Immature natural killer cell (primary cell): ENCODE results near the gene LRMDA. TPM values are rescaled to one million over a fixed set of nuclear protein-coding genes. Genes with fewer than 3 reads are reported as not detected.
A peak's percentile ranks its signal among the peaks of the same experiment; 100 is the strongest.

Experiments
- DNase-seq, 3 donors: peaks; one replicate each; pipeline ENCODE4 v3.0.0; 2022; ENCODE audit warnings: mixed read lengths in 1 of 3
- H3K27ac Mint-ChIP-seq, 6 donors: one replicate each; pipeline ENCODE4 v1.8.0; 2020; ENCODE audit warnings: mixed read lengths in 6 of 6, mild to moderate bottlenecking in 5 of 6, inconsistent platforms in 4 of 6, moderate library complexity in 3 of 6
- H3K27me3 Mint-ChIP-seq, 3 donors: one replicate each; pipeline ENCODE4 v1.8.0; 2020 to 2021; ENCODE audit warnings: low read depth in 3 of 3, mild to moderate bottlenecking in 3 of 3, mixed read lengths in 3 of 3, moderate library complexity in 3 of 3, inconsistent platforms in 1 of 3
- H3K36me3 Mint-ChIP-seq, 3 donors: one replicate each; pipeline ENCODE4 v1.8.0; 2020; ENCODE audit warnings: mixed read lengths in 3 of 3, inconsistent platforms in 2 of 3, mild to moderate bottlenecking in 2 of 3
- H3K4me1 Mint-ChIP-seq, 2 donors: one replicate each; pipeline ENCODE4 v1.8.0; 2020; ENCODE audit warnings: inconsistent platforms in 2 of 2, mild to moderate bottlenecking in 2 of 2, mixed read lengths in 2 of 2, moderate library complexity in 1 of 2
- H3K4me3 Mint-ChIP-seq, 5 donors: one replicate each; pipeline ENCODE4 v1.8.0; 2020; ENCODE audit warnings: mild to moderate bottlenecking in 5 of 5, mixed read lengths in 5 of 5, inconsistent platforms in 3 of 5, moderate library complexity in 3 of 5
- H3K9me3 Mint-ChIP-seq, 6 donors: one replicate each; pipeline ENCODE4 v1.8.0; 2020; ENCODE audit warnings: mild to moderate bottlenecking in 6 of 6, mixed read lengths in 6 of 6, inconsistent platforms in 4 of 6, moderate library complexity in 3 of 6
- polyA plus RNA-seq, 3 donors: library from polyadenylated mRNA; unstranded; fragments of 300-500 nt; fragmentation: Illumina TruSeq; gene quantifications; one replicate each; pipeline ENCODE4 v1.2.3, GENCODE V29; 2021

Gene LRMDA
- polyA plus RNA-seq, 3 donors from 2014 or later: 1.7 to 14.2 (median 2.3) TPM

DNA sequence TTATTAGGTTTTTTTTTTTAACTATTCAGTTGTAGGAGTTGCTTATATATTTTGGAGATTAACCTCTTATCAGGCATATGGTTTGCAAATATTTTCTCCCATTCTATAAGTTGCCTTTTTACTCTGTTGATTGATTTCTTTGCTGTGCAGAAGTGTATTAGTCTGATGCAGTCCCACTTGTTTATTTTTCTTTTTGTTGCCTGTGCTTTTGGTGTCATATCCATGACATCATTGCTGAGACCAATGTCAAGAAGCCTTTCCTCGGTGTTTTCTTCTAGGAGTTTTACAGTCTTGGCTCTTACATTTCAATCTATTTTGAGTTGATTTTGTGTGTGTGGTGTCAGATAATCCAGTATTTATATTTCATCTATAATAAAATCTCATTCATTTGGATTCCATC is 155.4 kb downstream of the LRMDA start:
- H3K4me3 Mint-ChIP-seq: no peak overlapping the region
- no peak for DNase-seq
- H3K4me1 Mint-ChIP-seq: no peaks in the 10 kb centered on the region
- peaks cover 7 to 23% (median 10%) of the 10 kb centered on the region in 6 donors for H3K9me3 Mint-ChIP-seq
- no peak overlapping the region for H3K27ac Mint-ChIP-seq
- peaks cover 0 to 3% (median 2%) of the 10 kb centered on the region in 3 donors for H3K27me3 Mint-ChIP-seq
- peaks cover 0 to 10% (median 6%) of the 10 kb centered on the region in 3 donors for H3K36me3 Mint-ChIP-seq

DNA sequence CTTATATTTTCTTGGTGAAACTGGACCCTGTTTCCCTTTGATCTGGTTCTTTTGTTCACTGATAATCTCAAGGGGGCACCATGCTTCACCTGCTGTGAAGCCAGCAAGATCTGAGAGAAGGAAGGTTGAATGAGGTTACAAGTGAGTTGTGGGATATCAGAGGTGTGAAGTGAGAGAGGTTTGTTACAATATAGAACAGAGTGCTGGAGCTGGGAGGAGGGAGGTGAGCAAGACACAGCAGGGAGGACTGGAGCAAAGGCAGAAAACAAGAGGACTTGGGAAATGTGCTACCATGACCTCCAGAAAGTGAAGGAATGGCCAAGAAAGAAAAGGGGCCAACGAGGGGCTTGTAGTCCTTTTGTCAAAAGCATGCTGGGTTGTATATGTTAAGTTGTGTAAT is 156.6 kb downstream of the LRMDA start:
- DNase-seq: no peak
- H3K27ac Mint-ChIP-seq: no peak overlapping the region
- peaks cover 4 to 13% (median 7%) of the 10 kb centered on the region in 6 donors for H3K9me3 Mint-ChIP-seq
- H3K36me3 Mint-ChIP-seq: peaks cover 0 to 5% (median 1%) of the 10 kb centered on the region in 3 donors
- H3K4me3 Mint-ChIP-seq: no peak overlapping the region
- no peaks in the 10 kb centered on the region for H3K4me1 Mint-ChIP-seq
- peaks cover 2 to 7% (median 2%) of the 10 kb centered on the region in 3 donors for H3K27me3 Mint-ChIP-seq

DNA sequence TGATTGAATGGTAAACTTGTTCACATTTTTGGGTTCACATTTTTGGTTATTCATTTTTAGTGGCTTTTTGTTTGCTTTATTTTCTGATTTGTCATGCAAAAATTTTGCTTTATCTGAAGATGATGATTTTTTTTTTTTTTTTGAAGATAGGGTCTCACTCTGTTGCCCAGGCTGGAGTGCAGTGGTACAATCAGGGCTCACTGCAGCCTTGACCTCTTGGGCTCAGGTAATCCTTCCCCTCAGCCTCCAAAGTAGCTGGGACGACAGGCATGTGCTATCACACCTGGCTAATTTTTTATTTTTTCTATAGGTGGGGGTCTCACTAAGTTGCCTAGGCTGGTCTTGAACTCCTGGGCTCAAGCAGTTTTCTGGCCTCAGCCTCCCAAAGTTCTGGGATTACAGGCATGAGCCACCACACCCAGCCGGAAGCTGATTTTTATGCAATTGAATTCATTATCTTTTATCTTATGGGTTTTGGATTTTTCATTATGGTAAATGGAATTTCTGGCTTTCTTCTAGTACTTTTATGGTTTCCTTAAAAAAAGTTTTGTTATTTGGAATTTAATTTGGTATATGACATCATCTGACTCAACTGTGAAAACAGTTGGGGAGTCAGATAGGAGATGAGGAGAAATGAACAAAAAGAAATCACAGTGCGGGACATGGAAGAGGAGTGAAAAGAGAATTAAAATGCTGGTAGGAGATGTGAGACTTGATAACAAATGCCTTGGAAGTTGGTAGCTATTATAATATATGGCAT is 158.7 kb downstream of the LRMDA start:
- no peak overlapping the region for H3K4me3 Mint-ChIP-seq
- peaks cover 0 to 3% (median 0%) of the 10 kb centered on the region in 6 donors for H3K9me3 Mint-ChIP-seq
- no peaks in the 10 kb centered on the region for H3K36me3 Mint-ChIP-seq
- peaks cover 2 to 5% (median 2%) of the 10 kb centered on the region in 3 donors for H3K27me3 Mint-ChIP-seq
- no peaks in the 10 kb centered on the region for H3K4me1 Mint-ChIP-seq
- DNase-seq: no peak
- no peak overlapping the region for H3K27ac Mint-ChIP-seq

DNA sequence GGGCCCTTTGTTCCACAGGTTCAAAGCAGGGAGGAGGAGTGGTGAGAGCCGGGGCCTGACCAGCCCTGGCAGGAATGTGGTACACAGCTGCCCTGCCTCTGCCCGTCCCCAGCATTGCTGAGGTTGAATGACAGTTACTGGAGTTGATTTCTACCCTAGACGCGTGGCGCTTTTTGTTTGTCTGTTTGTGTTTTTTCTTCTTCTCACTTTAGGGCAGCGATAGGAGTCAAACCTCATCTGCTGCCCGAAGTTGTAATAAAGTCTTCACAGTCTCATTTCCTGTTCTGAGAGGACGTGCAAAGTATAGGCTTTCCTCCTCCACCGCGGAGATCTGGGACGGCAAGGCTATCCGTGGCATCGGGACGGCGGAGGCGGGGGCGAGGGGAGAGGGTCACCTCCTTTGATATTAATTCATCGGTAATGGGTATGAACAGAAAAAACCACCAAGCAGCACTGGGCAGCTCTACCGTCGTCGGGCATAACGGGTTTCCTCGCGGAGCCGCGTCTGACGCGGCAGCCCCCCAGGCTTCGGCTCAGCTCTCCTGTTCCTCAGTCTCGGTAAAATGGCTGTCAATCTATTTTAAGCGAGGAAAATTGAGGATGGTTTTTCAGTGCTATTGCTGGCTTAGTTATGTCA is 160.8 kb downstream of the LRMDA start:
- Mint-ChIP-seq H3K27ac (no peak overlapping the region), H3K9me3 (peaks cover 0 to 2% (median 0%) of the 10 kb centered on the region in 6 donors), H3K4me1 (no peaks in the 10 kb centered on the region), H3K4me3 (peak overlapping the region in 1 of 5 donors; percentile 72), H3K36me3 (no peaks in the 10 kb centered on the region), H3K27me3 (peaks cover 2 to 5% (median 2%) of the 10 kb centered on the region in 3 donors)
- DNase-seq: no peak

DNA sequence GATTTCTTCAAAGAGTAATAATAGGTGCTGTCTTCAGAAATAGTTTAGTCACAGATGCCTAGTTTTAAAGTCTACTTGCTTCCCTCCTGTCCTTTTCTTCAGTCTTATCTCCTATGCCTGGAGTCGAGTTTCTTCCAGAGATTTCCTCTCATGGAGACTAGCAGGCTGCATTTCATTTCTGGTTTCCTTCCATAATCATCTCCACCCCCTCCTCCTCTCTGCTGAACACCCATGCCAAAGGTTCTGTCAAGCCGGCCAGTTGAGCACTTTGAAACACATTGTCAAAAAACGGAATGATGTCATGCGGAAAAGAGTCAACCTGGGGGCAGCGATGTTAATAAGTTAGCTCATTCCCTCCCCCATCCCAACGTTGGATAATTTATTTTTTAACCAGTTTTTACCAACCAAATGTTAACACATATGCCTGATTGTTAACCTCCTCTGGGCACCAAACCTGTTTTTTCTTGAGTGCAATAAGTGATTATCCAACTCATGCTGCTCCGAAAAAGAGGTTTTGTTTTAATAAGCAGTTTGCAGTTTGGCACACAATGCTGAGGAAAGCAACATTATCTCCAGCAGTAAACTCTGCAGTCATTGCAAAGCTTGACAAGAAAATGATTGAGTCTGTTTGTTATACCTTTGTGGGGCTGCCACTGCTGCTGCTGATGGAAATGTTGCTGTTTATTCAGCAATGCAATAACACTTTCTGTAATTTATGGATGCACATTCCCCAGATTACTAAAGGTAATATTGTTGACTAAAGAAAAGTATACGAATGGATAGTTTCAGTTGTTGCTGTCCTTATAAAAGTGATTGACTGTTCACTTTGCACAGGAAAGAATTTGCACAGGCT is 161.6 kb downstream of the LRMDA start:
- no peak for DNase-seq
- Mint-ChIP-seq H3K9me3 (peaks cover 0 to 2% (median 0%) of the 10 kb centered on the region in 6 donors), H3K36me3 (no peaks in the 10 kb centered on the region), H3K27me3 (peaks cover 0 to 5% (median 2%) of the 10 kb centered on the region in 3 donors), H3K4me1 (no peaks in the 10 kb centered on the region), H3K4me3 (peak overlapping the region in 1 of 5 donors; percentile 3), H3K27ac (no peak overlapping the region)

DNA sequence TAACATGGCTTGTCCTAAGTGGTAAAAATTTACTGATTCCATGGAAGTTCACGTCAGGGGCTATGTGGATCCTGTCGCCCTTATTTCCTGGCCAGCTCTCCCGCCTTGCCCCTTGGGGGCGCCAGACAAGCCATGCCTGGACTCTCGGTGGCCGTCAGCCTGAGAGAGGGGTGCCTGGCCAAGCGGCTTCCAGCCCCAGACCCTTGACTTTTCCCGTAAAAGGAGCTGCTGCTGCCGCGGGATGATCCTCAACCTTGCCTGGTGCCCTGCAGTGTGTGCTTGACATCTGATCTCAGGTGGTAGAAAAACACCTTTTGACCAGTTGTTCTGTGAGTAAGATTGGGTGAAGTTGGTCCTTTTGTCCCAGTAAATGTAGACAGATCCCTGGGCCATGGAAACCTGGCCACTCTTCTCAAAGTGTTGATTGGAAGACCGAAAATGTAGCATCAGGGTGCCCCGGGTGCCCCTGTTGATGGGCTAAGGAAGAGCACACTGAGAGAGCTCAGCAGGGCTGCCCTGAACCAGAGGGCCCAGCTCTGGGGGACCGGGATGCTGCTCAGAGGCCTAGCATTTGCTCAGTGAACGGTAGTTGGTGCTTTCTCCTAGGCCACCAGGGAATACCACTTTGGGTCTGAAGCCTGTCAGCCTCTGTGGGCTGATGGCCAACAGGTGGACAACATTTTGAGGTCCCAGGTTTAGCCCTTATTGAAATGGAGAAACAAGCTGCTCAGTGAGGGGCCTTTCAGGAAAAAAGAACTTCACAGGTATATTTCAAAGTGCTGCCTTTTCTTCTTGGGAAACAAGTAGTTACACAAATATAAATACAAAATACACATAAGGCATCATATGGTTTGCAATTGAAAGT is 162.5 kb downstream of the LRMDA start:
- H3K9me3 Mint-ChIP-seq: peaks cover 0 to 2% (median 0%) of the 10 kb centered on the region in 6 donors
- H3K4me3 Mint-ChIP-seq: no peak overlapping the region
- no peak for DNase-seq
- H3K27ac Mint-ChIP-seq: no peak overlapping the region
- no peaks in the 10 kb centered on the region for H3K4me1 Mint-ChIP-seq
- no peaks in the 10 kb centered on the region for H3K36me3 Mint-ChIP-seq
- peaks cover 0 to 7% (median 2%) of the 10 kb centered on the region in 3 donors for H3K27me3 Mint-ChIP-seq

DNA sequence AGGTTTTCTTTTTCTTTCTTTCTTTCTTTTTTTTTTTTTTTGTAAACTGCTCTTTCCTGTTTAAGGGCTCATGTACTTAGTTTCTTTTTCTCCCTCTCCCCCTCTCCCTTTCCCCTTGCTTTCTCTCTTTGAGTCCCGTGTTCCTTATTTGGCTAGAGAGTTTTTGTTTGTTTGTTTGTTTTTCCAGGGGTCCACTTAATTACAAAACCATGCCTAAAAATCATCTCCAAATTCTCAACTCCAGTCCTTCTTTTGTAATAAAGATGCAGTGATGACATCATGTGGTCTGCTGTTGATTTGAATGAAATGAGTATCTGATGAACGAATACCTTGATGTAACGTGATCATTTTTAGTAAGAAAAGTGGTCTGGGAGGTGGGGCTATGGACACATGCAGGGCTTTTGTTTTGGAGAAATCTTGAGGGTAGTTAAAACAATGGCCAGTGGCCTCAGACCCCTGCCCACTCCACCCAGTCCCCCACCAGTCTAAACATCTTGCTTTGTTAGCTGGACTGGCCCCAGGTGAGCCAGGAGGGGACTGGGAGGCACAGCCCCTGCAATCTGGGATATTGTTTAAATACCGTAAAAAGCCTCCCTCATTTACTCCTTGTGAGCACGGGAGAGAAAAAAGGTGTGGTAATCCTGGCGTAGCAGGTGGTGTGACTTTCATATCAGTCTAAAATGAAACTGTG is 165.7 kb downstream of the LRMDA start:
- no peak overlapping the region for H3K4me3 Mint-ChIP-seq
- no peaks in the 10 kb centered on the region for H3K9me3 Mint-ChIP-seq
- H3K36me3 Mint-ChIP-seq: no peaks in the 10 kb centered on the region
- peaks cover 2 to 4% (median 4%) of the 10 kb centered on the region in 3 donors for H3K27me3 Mint-ChIP-seq
- no peak overlapping the region for H3K27ac Mint-ChIP-seq
- no peak for DNase-seq
- H3K4me1 Mint-ChIP-seq: no peaks in the 10 kb centered on the region

DNA sequence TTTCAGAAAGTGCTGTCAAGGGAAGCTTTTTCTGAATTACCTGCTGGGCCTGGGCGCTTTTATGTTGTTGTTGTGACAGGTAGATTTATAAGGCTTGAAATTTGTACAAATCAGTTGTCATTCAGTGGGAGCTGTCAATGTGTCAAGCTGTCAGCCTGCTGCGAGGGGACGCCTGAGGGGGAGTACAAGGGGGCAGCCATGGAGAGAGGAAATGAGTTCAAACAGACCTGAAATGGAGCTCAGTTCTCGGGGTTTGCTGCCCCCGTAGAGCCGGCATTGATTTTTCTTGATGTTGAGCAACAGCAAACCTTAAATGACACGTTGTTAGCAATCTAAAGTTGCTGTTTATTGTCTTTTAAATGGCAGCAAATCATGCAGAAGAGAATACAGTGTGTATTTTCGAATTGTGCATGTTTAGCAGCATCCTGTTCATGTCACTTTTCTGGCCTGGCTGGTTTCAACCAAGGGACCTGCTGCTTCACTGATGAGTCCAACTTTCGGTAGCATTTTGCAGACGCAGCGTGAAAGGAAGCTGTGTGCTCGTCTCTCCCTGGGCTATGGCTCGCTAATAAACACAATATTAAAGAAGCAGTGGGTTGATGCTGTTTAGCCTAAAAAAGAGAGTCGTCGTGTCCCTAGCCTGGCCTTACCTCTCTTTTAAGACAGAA is 166.5 kb downstream of the LRMDA start:
- no peaks in the 10 kb centered on the region for H3K9me3 Mint-ChIP-seq
- peaks cover 0 to 6% (median 2%) of the 10 kb centered on the region in 3 donors for H3K27me3 Mint-ChIP-seq
- no peaks in the 10 kb centered on the region for H3K4me1 Mint-ChIP-seq
- H3K27ac Mint-ChIP-seq: no peak overlapping the region
- no peak for DNase-seq
- no peaks in the 10 kb centered on the region for H3K36me3 Mint-ChIP-seq
- H3K4me3 Mint-ChIP-seq: no peak overlapping the region

DNA sequence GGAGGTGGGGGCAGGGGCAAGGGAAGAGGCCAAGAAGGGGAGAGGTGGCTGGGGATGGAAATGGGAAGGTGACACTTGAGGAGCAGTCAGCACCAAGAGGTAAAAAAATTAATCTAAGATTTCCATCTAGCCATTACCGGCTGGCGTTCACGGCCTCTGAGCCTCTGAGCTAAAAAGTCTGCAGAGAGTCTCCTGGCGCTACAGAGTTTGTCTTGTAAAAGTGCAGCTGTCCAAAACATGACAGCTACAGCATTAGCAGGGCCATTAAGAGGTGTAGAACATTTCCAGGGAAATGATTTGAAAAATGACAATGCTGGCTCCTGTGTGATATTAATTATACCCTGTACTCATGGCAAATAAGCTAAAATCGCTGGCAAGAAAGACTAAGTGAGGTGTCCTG is 167.6 kb downstream of the LRMDA start:
- no peak for DNase-seq
- Mint-ChIP-seq H3K9me3 (no peaks in the 10 kb centered on the region), H3K4me1 (no peaks in the 10 kb centered on the region), H3K36me3 (no peaks in the 10 kb centered on the region), H3K4me3 (no peak overlapping the region), H3K27me3 (peaks cover 0 to 6% (median 2%) of the 10 kb centered on the region in 3 donors), H3K27ac (no peak overlapping the region)

DNA sequence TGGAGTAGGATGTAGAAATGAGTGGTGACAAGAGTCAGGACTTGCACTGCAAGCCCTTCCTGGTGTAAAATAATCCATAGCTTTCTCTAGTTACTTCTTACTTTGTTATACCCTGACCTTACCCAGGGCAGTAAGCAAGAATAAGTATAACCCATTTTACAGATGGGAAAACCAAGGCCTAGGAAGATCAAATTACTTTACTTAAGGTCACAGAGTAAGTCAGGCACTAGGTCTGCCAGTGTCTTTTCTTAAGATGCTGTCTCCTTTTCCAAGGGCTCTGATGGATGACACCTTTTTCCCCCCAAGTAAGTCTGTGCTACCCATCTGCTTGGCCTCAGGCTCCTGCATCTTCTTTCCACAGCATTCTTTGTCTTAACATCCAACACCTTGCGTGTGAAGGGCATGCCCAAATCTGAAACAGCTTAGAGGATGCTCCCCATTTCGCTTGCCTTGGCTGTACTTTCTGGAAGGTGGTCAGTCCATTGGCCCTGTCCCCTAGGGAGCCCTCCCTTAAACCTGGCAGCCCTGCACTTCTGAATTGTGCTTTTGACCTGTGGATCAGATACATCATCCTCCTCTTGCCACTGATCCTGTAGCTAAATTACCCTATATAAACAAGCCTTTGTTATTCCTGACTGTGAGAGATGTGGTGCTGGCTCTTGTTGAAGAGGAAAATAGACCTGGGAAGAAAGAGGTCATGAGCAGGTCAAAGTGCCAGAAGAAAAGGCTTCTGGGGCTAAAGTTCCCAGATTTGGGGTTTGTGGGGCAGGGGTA is 168.6 kb downstream of the LRMDA start:
- Mint-ChIP-seq H3K4me3 (no peak overlapping the region), H3K27ac (no peak overlapping the region), H3K36me3 (no peaks in the 10 kb centered on the region), H3K4me1 (no peaks in the 10 kb centered on the region), H3K27me3 (peaks cover 0 to 6% (median 2%) of the 10 kb centered on the region in 3 donors), H3K9me3 (no peaks in the 10 kb centered on the region)
- no peak for DNase-seq

DNA sequence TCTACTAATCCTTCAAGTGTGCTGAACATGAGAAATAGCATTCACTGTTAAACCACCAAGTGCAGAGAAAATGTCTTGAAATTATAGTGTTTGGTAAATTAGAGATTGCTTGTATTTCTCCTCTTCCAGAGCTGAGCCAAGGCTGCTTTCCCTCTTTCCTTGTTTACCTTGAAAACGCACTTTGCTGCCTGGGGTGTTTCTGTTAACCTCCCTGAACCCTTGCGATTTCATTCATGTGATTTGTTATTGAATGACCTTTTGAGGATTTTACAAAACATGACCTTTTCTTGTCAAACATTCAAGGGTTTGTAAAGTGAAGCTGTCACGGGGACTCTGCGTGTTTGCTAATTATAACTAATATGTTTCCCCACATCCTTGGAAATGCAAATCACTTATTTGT is 169.4 kb downstream of the LRMDA start:
- DNase-seq: no peak
- Mint-ChIP-seq H3K36me3 (no peaks in the 10 kb centered on the region), H3K4me3 (no peak overlapping the region), H3K4me1 (no peaks in the 10 kb centered on the region), H3K27ac (no peak overlapping the region), H3K27me3 (peaks cover 0 to 6% (median 4%) of the 10 kb centered on the region in 3 donors), H3K9me3 (no peaks in the 10 kb centered on the region)

DNA sequence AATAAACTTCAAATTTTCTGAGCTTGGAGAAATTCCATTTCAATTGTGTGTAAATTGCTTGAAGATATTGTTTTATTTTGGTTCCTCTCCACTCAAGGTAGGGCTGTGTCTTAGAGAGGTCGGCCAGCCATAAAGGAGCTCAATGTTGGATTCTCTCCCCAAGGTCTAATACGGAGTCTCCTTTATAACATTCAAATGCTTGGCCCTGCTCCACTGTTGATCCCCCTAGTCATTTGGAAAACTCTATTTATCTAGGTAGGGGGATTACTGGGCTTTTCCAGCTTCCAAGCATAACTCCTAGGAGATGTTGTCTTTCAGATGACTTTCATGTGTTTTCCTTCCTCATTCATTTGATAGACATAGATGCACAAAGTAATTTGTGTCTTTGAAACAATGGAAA is 170.9 kb downstream of the LRMDA start:
- no peaks in the 10 kb centered on the region for H3K4me1 Mint-ChIP-seq
- no peak overlapping the region for H3K4me3 Mint-ChIP-seq
- no peak overlapping the region for H3K27ac Mint-ChIP-seq
- peaks cover 0 to 6% (median 4%) of the 10 kb centered on the region in 3 donors for H3K27me3 Mint-ChIP-seq
- no peaks in the 10 kb centered on the region for H3K9me3 Mint-ChIP-seq
- no peaks in the 10 kb centered on the region for H3K36me3 Mint-ChIP-seq
- no peak for DNase-seq
